Measurements from ENCODE around the gene TSSK1B. TPM values are rescaled to one million over a fixed set of nuclear protein-coding genes. Genes with fewer than 3 reads are reported as not detected.
"Not testable (repeated sequence)": the region's sequence is repeated elsewhere in the genome, so short reads cannot be mapped to it uniquely, and the experiment has no call there.

The TSSK1B gene
- total RNA-seq: not detected in 2 replicates

GRCh38 chr5:113434889-113435288 lies at the start of gene TSSK1B:
Gene TSSK1B, minus strand, starts transcription at chr5:113434989. Its CDS starts 150 bp downstream, at chr5:113434839.
- intact Hi-C loops (cut with micrococcal nuclease): no loop called here

- intact Hi-C loops (cut with micrococcal nuclease): no loop called here
Measured at GRCh38 chr5:113480243-113480642, 45.5 kb upstream of the TSSK1B start.

- intact Hi-C loops (cut with micrococcal nuclease): no loop called here
Measured at GRCh38 chr5:113478691-113479090, 43.9 kb upstream of the TSSK1B start.

GRCh38 chr5:113474100-113474728 lies 39.4 kb upstream of the TSSK1B start:
- intact Hi-C loops (cut with micrococcal nuclease): no loop called here

- intact Hi-C loops (cut with micrococcal nuclease): no loop called here
Measured at GRCh38 chr5:113463032-113463431, 28.2 kb upstream of the TSSK1B start.

- intact Hi-C loops (cut with micrococcal nuclease): not testable (repeated sequence)
Measured at GRCh38 chr5:113457106-113457505, 22.3 kb upstream of the TSSK1B start.

GRCh38 chr5:113452941-113453340 lies 18.2 kb upstream of the TSSK1B start:
- intact Hi-C loops (cut with micrococcal nuclease): no loop called here

- intact Hi-C loops (cut with micrococcal nuclease): no loop called here
Measured at GRCh38 chr5:113451797-113452196, 17.0 kb upstream of the TSSK1B start.

GRCh38 chr5:113450929-113451328 lies 16.1 kb upstream of the TSSK1B start:
- intact Hi-C loops (cut with micrococcal nuclease): no loop called here

- intact Hi-C loops (cut with micrococcal nuclease): no loop called here
Measured at GRCh38 chr5:113450462-113450861, 15.7 kb upstream of the TSSK1B start.

GRCh38 chr5:113448252-113448651 lies 13.5 kb upstream of the TSSK1B start:
- intact Hi-C loops (cut with micrococcal nuclease): no loop called here

GRCh38 chr5:113447498-113448050 lies 12.8 kb upstream of the TSSK1B start:
- intact Hi-C loops (cut with micrococcal nuclease): no loop called here

GRCh38 chr5:113446358-113446927 lies 11.7 kb upstream of the TSSK1B start:
- intact Hi-C loops (cut with micrococcal nuclease): no loop called here

- intact Hi-C loops (cut with micrococcal nuclease): no loop called here
Measured at GRCh38 chr5:113437111-113437510, 2.3 kb upstream of the TSSK1B start.

GRCh38 chr5:113435575-113435974 lies 786 bp upstream of the TSSK1B start:
- intact Hi-C loops (cut with micrococcal nuclease): no loop called here

GRCh38 chr5:113433862-113434612 lies 752 bp downstream of the TSSK1B start:
- intact Hi-C loops (cut with micrococcal nuclease): no loop called here

- intact Hi-C loops (cut with micrococcal nuclease): no loop called here
Measured at GRCh38 chr5:113433071-113433470, 1.7 kb downstream of the TSSK1B start.

- intact Hi-C loops (cut with micrococcal nuclease): loop anchor here (5.0 kb wide), 1 partner anchor 251 kb away; no protein-coding TSS in a partner anchor
Measured at GRCh38 chr5:113427871-113428574, 6.8 kb downstream of the TSSK1B start.

- intact Hi-C loops (cut with micrococcal nuclease): loop anchor here (5.0 kb wide), 1 partner anchor 249 kb away; no protein-coding TSS in a partner anchor
Measured at GRCh38 chr5:113425909-113426308, 8.9 kb downstream of the TSSK1B start.

- intact Hi-C loops (cut with micrococcal nuclease): no loop called here
Measured at GRCh38 chr5:113421693-113422092, 13.1 kb downstream of the TSSK1B start.

GRCh38 chr5:113405530-113405929 lies 29.3 kb downstream of the TSSK1B start:
- intact Hi-C loops (cut with micrococcal nuclease): no loop called here

Data from T-helper 1 cell treated with Interleukin-12 subunit alpha and Interleukin-12 subunit beta and Interleukin-4 antibody, amounts not matched to agents 30 ng/mL and 1 ng/mL, for 36 hours (primary cell).